Neural progenitor cell (in vitro differentiated cells): ENCODE results near the gene FASTKD2. TPM values are rescaled to one million over a fixed set of nuclear protein-coding genes. Genes with fewer than 3 reads are reported as not detected.

Experiments used
- DNase-seq: peaks from one replicate; pipeline ENCODE4 v3.0.0-alpha.2; 2016; ENCODE audit warnings: low spot score
- H2AFZ ChIP-seq: fragments of 200-600 bp; sonication (generic); replicated peaks from 2 replicates; pipeline ENCODE4 v1.6.1; 2016; ENCODE audit warnings: antibody characterized with exemption
- H3F3A ChIP-seq: fragments of 200-600 bp; sonication (generic); 2 replicates; pipeline ENCODE4 v1.6.1; 2016; ENCODE audit warnings: antibody characterized with exemption, low read depth
- H3K27ac ChIP-seq: fragments of 200-600 bp; sonication (generic); 2 replicates; pipeline ENCODE4 v1.5.1; 2016; ENCODE audit warnings: mild to moderate bottlenecking
- H3K27me3 ChIP-seq: fragments of 200-600 bp; sonication (generic); 2 replicates; pipeline ENCODE4 v1.6.1; 2016; ENCODE audit warnings: mild to moderate bottlenecking, moderate library complexity
- H3K36me3 ChIP-seq: fragments of 200-600 bp; sonication (generic); 2 replicates; pipeline ENCODE4 v1.5.1; 2016
- H3K4me1 ChIP-seq: fragments of 200-600 bp; sonication (generic); 2 replicates; pipeline ENCODE4 v1.6.1; 2016; ENCODE audit warnings: mixed run types
- H3K4me2 ChIP-seq: fragments of 200-600 bp; sonication (generic); 2 replicates; pipeline ENCODE4 v1.6.1; 2016
- H3K4me3 ChIP-seq: fragments of 200-600 bp; sonication (generic); 2 replicates; pipeline ENCODE4 v1.5.1; 2016
- H3K79me2 ChIP-seq: fragments of 200-600 bp; sonication (generic); 2 replicates; pipeline ENCODE4 v1.6.1; 2016; ENCODE audit warnings: low read depth
- H3K9ac ChIP-seq: fragments of 200-600 bp; sonication (generic); 2 replicates; pipeline ENCODE4 v1.6.1; 2016
- H3K9me3 ChIP-seq: fragments of 200-600 bp; sonication (generic); 2 replicates; pipeline ENCODE4 v1.5.1; 2016; ENCODE audit warnings: low read depth
- H4K20me1 ChIP-seq: fragments of 200-600 bp; sonication (generic); 2 replicates; pipeline ENCODE4 v1.6.1; 2016; ENCODE audit warnings: low read depth
- H3K27ac Mint-ChIP-seq: 3 replicates; pipeline ENCODE4 v1.8.0; 2021; ENCODE audit warnings: mixed read lengths
- H3K27me3 Mint-ChIP-seq: 2 replicates; pipeline ENCODE4 v1.8.0; 2022; ENCODE audit warnings: low read depth, mild to moderate bottlenecking, inconsistent platforms, moderate library complexity, mixed read lengths; ENCODE audit not compliant: insufficient read depth
- H3K36me3 Mint-ChIP-seq: 3 replicates; pipeline ENCODE4 v1.8.0; 2021; ENCODE audit warnings: mixed read lengths
- H3K4me1 Mint-ChIP-seq: 3 replicates; pipeline ENCODE4 v1.8.0; 2021; ENCODE audit warnings: mixed read lengths
- H3K4me3 Mint-ChIP-seq: 3 replicates; pipeline ENCODE4 v1.8.0; 2021; ENCODE audit warnings: mild to moderate bottlenecking, moderate library complexity, mixed read lengths
- H3K9me3 Mint-ChIP-seq: 3 replicates; pipeline ENCODE4 v1.8.0; 2020; ENCODE audit warnings: mixed read lengths
- EZH2 ChIP-seq: fragments of 200-600 bp; sonication (generic); IDR thresholded peaks from 2 replicates; pipeline ENCODE4 v1.6.1; 2017; ENCODE audit warnings: antibody characterized with exemption, mild to moderate bottlenecking, moderate library complexity
- EZH2phosphoT487 ChIP-seq: fragments of 200-600 bp; sonication (generic); IDR thresholded peaks from 2 replicates; pipeline ENCODE4 v1.6.1; 2017; ENCODE audit warnings: antibody characterized with exemption
- total RNA-seq: library from RNA; depleted of rRNA; stranded (reverse); fragments of >200 nt; gene quantifications from 2 replicates; pipeline ENCODE4 v1.2.3, GENCODE V29; 2015; ENCODE audit warnings: low replicate concordance
- TF ChIP-seq, protein P1 (sequence below): fragments of 200-600 bp; sonication (generic); IDR thresholded peaks from 2 replicates; pipeline ENCODE4 v1.5.1; 2017; ENCODE audit warnings: antibody characterized with exemption, mild to moderate bottlenecking

The FASTKD2 gene
- total RNA-seq, 1 donor from 2014 or later, result 39.0 TPM

DNA sequence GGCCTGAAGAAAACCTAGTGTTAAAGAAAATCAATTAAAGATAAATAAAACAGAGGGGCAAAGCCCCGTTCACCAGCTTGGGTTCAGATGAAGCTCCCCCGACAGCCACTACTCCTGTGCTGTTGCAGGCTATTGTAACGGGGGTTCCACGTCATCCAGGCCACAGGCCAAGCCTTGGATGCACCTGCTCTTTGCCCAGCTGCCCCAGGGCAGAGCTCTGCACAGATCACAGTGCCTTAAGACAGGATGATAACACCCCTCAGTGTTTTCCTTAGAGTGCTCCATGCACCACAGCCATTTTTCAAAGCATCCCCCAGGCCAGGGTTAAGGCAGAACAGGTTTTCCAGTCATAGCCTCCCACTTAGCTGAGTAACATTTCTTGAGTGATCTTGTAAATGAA is 32.0 kb downstream of the FASTKD2 start:
- H3K27ac ChIP-seq, result no peak overlapping the region
- H3K79me2 ChIP-seq, result no peaks in the 10 kb centered on the region
- DNase-seq, result no peak
- no peak for TF ChIP-seq EZH2phosphoT487
- TF ChIP-seq EZH2, result no peak
- TF ChIP-seq, protein P1, sequence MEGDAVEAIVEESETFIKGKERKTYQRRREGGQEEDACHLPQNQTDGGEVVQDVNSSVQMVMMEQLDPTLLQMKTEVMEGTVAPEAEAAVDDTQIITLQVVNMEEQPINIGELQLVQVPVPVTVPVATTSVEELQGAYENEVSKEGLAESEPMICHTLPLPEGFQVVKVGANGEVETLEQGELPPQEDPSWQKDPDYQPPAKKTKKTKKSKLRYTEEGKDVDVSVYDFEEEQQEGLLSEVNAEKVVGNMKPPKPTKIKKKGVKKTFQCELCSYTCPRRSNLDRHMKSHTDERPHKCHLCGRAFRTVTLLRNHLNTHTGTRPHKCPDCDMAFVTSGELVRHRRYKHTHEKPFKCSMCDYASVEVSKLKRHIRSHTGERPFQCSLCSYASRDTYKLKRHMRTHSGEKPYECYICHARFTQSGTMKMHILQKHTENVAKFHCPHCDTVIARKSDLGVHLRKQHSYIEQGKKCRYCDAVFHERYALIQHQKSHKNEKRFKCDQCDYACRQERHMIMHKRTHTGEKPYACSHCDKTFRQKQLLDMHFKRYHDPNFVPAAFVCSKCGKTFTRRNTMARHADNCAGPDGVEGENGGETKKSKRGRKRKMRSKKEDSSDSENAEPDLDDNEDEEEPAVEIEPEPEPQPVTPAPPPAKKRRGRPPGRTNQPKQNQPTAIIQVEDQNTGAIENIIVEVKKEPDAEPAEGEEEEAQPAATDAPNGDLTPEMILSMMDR, result no peak
- H3F3A ChIP-seq, result no peaks in the 10 kb centered on the region
- H3K27ac Mint-ChIP-seq, result no peak overlapping the region
- no peaks in the 10 kb centered on the region for H3K27me3 Mint-ChIP-seq
- H3K36me3 Mint-ChIP-seq, result peaks cover 8% of the 10 kb centered on the region
- H3K4me3 ChIP-seq, result no peak overlapping the region
- H2AFZ ChIP-seq, result no peak overlapping the region
- H3K9me3 Mint-ChIP-seq, result no peaks in the 10 kb centered on the region
- H3K4me3 Mint-ChIP-seq, result no peak overlapping the region
- H3K27me3 ChIP-seq, result no peaks in the 10 kb centered on the region
- H3K9ac ChIP-seq, result no peak overlapping the region
- H3K9me3 ChIP-seq, result no peaks in the 10 kb centered on the region
- H4K20me1 ChIP-seq, result no peaks in the 10 kb centered on the region
- no peak overlapping the region for H3K4me2 ChIP-seq
- peaks cover 4% of the 10 kb centered on the region for H3K4me1 ChIP-seq
- no peaks in the 10 kb centered on the region for H3K36me3 ChIP-seq
- peaks cover 21% of the 10 kb centered on the region for H3K4me1 Mint-ChIP-seq

DNA sequence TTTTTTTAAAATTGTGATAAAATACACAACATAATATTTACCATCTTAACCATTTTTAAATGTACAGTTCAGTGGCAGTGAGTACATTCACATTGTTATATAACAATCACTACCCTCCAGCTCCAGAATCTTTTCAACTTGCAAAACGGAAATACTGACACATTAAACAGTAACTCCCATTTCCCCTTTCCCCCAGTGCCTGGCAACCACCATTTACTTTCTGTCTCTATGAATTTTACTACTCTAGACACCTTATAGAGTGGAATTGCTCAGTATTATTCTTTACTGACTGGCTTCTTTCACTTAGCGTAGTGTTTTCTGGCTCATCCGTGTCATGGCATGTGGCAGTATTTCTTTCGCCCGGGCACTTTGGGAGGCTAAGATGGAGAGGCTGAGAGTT is 32.6 kb downstream of the FASTKD2 start:
- TF ChIP-seq EZH2 (no peak), EZH2phosphoT487 (no peak)
- TF ChIP-seq, protein P1, result no peak
- H3F3A ChIP-seq, result no peaks in the 10 kb centered on the region
- H3K27ac ChIP-seq, result no peak overlapping the region
- Mint-ChIP-seq H3K4me1 (peaks cover 27% of the 10 kb centered on the region), H3K27me3 (no peaks in the 10 kb centered on the region), H3K36me3 (peaks cover 5% of the 10 kb centered on the region), H3K4me3 (no peak overlapping the region), H3K9me3 (no peaks in the 10 kb centered on the region), H3K27ac (no peak overlapping the region)
- no peak for DNase-seq
- no peaks in the 10 kb centered on the region for H3K79me2 ChIP-seq
- H2AFZ ChIP-seq, result no peak overlapping the region
- no peaks in the 10 kb centered on the region for H3K36me3 ChIP-seq
- H3K4me3 ChIP-seq, result no peak overlapping the region
- H3K4me1 ChIP-seq, result peaks cover 4% of the 10 kb centered on the region
- no peak overlapping the region for H3K4me2 ChIP-seq
- no peaks in the 10 kb centered on the region for H4K20me1 ChIP-seq
- no peaks in the 10 kb centered on the region for H3K27me3 ChIP-seq
- H3K9ac ChIP-seq, result no peak overlapping the region
- H3K9me3 ChIP-seq, result no peaks in the 10 kb centered on the region

DNA sequence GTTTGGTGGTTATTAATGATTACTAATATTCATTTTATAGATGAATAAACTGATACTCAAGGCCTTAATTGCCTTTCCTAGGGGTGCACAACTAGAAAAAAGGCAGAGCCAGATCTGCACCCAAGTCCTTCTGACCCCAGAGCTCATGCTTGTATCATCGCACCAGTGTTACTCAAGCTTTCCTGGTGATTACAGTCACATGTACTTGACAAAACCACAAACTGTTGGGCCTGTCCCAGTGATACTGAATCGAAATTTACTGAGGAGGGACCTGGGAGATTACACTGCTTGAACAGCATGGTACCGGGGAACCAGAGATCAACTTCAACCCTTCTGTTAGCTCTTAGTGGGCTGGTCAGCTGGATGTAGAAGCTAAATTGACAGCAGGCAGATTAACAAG is 33.7 kb downstream of the FASTKD2 start:
- Mint-ChIP-seq H3K27me3 (no peaks in the 10 kb centered on the region), H3K27ac (no peak overlapping the region), H3K9me3 (no peaks in the 10 kb centered on the region), H3K36me3 (peaks cover 2% of the 10 kb centered on the region), H3K4me1 (peaks cover 36% of the 10 kb centered on the region), H3K4me3 (no peak overlapping the region)
- Histone ChIP-seq H3K36me3 (no peaks in the 10 kb centered on the region), H3K9ac (no peak overlapping the region), H3K9me3 (no peaks in the 10 kb centered on the region), H4K20me1 (no peaks in the 10 kb centered on the region), H3F3A (no peaks in the 10 kb centered on the region), H2AFZ (no peak overlapping the region), H3K79me2 (no peaks in the 10 kb centered on the region), H3K4me3 (no peak overlapping the region), H3K4me2 (no peak overlapping the region), H3K27ac (no peak overlapping the region), H3K4me1 (peaks cover 4% of the 10 kb centered on the region), H3K27me3 (no peaks in the 10 kb centered on the region)
- DNase-seq, result no peak
- TF ChIP-seq EZH2phosphoT487 (no peak), EZH2 (no peak)
- TF ChIP-seq, protein P1, result no peak
